ENCODE data around the gene PTPRG. TPM values are rescaled to one million over a fixed set of nuclear protein-coding genes. Genes with fewer than 3 reads are reported as not detected.

Gene PTPRG
- total RNA-seq, 2 experiments from 2014 or later = not detected

DNA sequence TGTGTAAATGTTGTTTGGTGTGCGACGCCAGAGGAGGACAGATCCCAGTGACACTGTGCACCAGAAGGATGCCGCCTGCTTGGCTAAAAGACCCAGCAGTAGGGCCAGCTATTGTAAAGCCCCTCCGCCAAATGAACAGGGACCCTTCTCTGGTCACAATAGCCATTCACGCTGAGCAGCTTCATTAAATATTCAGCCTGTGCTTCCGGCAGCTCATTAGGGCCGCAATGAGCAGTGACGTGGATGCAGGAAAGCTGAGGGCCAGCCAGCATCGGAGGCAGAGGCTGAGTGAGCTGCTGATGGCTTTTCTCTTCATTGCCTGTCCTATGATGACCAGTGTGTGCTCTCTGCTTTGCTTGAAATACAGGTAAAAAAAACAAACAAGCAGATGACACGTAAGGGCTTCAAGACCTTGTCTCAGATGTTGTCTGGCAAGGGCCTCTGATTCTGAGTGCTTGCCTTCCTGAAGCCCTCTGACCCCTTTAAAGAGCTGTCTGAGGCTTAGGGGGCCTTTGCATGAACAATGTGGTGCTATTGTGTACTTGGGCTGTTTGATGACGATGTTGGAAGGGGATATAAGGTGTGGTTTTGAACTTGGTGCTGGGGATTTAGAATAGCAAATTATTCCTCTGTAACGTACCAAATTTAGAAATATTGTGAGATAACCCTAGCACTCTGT, 681.6 kb downstream of the PTPRG start:
- ATAC-seq (no peak), DNase-seq (no peak)
- ChIA-PET CTCF (no interaction called here), POLR2A (no interaction called here)
- H3K27ac Mint-ChIP-seq = no peak overlapping the region
- H3K4me3 Mint-ChIP-seq = no peak overlapping the region
- H3K4me1 Mint-ChIP-seq (ENCODE audit: low read depth) = no peaks in the 10 kb centered on the region
- no peaks in the 10 kb centered on the region for H3K36me3 Mint-ChIP-seq (ENCODE audit: low read depth)
- H3K9me3 Mint-ChIP-seq (ENCODE audit: insufficient read depth) = no peaks in the 10 kb centered on the region
- peaks cover 1% of the 10 kb centered on the region for H3K27me3 Mint-ChIP-seq (ENCODE audit: low read depth)

DNA sequence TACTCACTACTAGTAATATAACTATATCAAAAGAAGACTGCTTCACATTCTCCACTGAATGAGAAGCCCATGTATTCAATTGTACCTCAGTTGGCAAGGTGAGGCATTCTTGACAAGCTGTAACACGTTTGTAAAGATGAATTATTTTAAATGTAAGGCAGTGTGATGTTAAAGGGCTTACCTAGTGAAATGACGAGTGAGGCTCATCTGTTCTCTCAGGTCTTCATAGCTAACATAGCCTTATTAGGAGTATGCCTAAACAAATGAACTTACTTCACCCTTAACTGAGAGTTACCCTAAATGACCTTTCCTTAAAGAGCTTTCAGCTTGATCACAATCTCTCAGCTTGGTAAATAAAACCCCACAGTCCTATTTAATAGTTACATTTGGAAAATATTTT, 684.7 kb downstream of the PTPRG start:
- Mint-ChIP-seq H3K9me3 (ENCODE audit: insufficient read depth) (no peaks in the 10 kb centered on the region), H3K27ac (no peak overlapping the region), H3K4me3 (no peak overlapping the region), H3K27me3 (ENCODE audit: low read depth) (peaks cover 1% of the 10 kb centered on the region), H3K36me3 (ENCODE audit: low read depth) (no peaks in the 10 kb centered on the region), H3K4me1 (ENCODE audit: low read depth) (no peaks in the 10 kb centered on the region)
- no peak for DNase-seq
- ATAC-seq = no peak
- ChIA-PET POLR2A (no interaction called here), CTCF (no interaction called here)

DNA sequence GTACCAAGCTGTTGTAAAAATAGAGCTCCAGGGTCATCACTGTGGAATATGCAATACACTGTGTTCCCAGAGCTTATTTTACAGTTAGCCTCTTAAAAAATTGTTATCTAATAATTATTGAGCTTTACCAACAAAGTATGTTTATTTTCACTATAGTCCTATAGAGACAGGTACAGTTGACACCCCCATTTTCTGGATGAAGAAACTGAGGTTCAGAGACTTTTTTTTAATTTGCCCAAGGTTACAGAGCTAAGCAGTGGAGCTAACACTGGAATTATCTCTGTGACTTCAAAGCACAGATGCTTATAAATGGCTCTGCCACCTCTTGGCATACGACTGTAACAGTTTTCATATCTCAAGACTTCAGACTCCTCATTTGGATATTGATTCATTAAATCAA, 685.6 kb downstream of the PTPRG start:
- Mint-ChIP-seq H3K4me1 (ENCODE audit: low read depth) (no peaks in the 10 kb centered on the region), H3K9me3 (ENCODE audit: insufficient read depth) (no peaks in the 10 kb centered on the region), H3K4me3 (no peak overlapping the region), H3K36me3 (ENCODE audit: low read depth) (no peaks in the 10 kb centered on the region), H3K27ac (no peak overlapping the region), H3K27me3 (ENCODE audit: low read depth) (peaks cover 1% of the 10 kb centered on the region)
- POLR2A ChIA-PET = no interaction called here
- ATAC-seq (no peak), DNase-seq (no peak)
- CTCF ChIA-PET = no interaction called here

DNA sequence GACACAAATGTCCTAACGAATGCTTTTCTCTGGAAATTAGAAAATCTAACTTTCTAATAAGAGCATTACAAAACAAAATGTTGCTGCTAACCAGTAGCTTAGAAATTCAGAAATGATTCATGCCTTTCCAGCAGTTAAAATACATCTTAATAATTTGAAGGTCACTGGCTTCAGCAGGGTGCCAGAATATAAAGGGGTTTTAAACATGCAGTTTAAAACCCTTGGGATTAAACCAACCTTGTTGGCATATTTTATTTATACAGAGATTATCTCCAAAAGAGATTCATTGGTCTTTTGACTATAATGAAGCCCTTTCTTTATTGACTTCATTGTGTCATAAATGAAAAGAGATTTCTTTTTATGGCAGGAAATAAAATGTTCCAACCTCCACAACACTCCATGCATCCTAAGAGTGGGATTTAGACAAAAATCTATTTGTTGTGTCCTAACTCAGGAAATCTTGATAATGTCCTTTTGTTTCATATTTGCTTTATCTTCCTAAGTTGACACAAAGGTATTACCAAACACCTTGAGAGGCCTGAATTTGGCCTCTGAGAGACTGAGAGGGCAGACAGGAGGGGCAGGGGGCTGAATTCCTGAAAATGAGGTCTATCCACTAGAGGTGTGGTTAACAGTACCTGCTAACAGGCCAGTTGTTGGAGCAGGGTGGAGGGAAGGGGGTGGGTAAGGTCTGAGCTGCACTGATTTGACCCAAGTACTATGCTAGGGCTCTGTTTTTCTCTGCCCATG, 687.5 kb downstream of the PTPRG start:
- Mint-ChIP-seq H3K27me3 (ENCODE audit: low read depth) (peaks cover 1% of the 10 kb centered on the region), H3K36me3 (ENCODE audit: low read depth) (no peaks in the 10 kb centered on the region), H3K27ac (no peak overlapping the region), H3K4me1 (ENCODE audit: low read depth) (no peaks in the 10 kb centered on the region), H3K9me3 (ENCODE audit: insufficient read depth) (no peaks in the 10 kb centered on the region), H3K4me3 (no peak overlapping the region)
- CTCF ChIA-PET = no interaction called here
- no peak for DNase-seq
- POLR2A ChIA-PET = no interaction called here
- no peak for ATAC-seq

DNA sequence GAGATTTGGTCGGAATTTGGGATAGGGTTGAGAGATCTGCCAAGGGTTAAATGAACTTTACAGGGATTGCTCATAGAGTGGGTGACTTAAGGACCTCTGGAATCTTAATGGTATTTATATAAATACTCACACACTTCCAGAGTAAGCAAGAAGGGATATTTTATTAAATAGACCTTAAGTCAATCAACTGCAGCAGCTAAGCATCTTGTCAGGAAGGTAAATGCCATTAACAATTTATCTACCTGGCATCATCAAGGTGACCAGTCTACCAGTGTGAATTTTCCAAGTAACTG, 688.1 kb downstream of the PTPRG start:
- peaks cover 1% of the 10 kb centered on the region for H3K27me3 Mint-ChIP-seq (ENCODE audit: low read depth)
- no peaks in the 10 kb centered on the region for H3K4me1 Mint-ChIP-seq (ENCODE audit: low read depth)
- ATAC-seq (no peak), DNase-seq (no peak)
- H3K4me3 Mint-ChIP-seq = no peak overlapping the region
- CTCF ChIA-PET = no interaction called here
- no peak overlapping the region for H3K27ac Mint-ChIP-seq
- H3K9me3 Mint-ChIP-seq (ENCODE audit: insufficient read depth) = no peaks in the 10 kb centered on the region
- POLR2A ChIA-PET = no interaction called here
- H3K36me3 Mint-ChIP-seq (ENCODE audit: low read depth) = no peaks in the 10 kb centered on the region

DNA sequence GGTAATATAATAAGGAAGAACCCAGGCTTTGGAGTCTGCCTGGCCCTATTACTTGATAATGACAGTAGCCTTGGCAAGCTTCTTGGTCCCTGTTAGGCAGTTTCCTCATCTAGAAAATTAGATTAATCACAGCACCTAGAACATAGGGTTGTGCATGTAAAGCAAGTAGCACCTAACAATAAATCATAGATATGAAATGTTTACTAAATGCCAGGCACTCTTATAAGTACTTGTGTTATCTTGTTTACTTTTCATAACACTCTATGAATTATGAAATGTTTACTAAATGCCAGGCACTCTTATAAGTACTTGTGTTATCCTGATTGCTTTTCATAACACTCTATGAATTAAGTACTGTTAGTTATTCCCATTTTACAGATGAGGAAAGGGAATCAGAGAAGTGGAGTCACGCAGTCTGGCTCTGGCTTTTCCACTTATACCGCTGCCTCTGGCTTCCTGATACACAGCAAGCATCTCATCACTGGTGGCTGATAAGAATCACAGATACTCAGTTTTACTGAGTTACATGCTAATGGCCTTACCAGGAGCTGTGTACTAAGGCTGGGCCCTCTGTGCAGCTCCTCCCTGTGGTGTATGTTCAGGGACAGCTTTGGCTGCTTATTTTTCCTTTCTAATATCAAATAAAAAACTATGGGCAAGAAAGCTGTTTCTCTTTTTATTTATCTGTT, 688.6 kb downstream of the PTPRG start:
- H3K9me3 Mint-ChIP-seq (ENCODE audit: insufficient read depth) = no peaks in the 10 kb centered on the region
- peaks cover 1% of the 10 kb centered on the region for H3K27me3 Mint-ChIP-seq (ENCODE audit: low read depth)
- H3K27ac Mint-ChIP-seq = no peak overlapping the region
- ChIA-PET POLR2A (no interaction called here), CTCF (no interaction called here)
- no peak for ATAC-seq
- no peaks in the 10 kb centered on the region for H3K4me1 Mint-ChIP-seq (ENCODE audit: low read depth)
- H3K4me3 Mint-ChIP-seq = no peak overlapping the region
- no peaks in the 10 kb centered on the region for H3K36me3 Mint-ChIP-seq (ENCODE audit: low read depth)
- no peak for DNase-seq

DNA sequence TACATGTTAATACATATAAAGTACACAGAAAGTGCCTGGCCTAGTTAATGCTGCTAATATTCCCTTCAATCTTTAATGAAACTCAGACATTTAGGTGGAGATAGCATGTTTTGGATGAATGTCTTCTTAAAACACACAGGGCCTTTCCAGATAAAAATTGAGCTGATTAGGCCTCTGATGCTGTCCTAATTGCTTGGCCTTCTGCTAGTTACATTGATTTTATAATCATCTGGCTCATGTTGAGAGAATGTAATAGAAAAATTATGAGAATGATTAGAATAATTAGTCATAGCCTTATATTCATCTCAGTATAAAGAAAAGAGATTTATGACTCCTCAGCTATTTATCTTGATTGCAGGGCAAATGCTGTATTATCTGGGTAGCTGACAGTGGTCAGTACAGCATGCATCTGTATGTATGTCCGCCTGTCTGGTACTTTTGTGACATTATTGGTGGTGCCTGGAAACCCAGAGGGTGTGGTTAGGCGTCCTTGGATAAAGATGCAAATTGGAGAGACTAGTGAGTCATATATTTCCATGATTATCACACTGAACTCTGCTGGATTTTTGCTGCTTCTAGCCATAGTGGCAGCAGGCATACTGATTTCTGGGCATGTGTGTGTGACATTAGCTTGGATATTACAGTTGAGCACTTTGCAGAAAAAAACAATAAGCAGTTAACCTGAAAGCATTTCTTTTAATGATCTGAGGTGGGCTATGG, 691.2 kb downstream of the PTPRG start:
- H3K27ac Mint-ChIP-seq = no peak overlapping the region
- H3K36me3 Mint-ChIP-seq (ENCODE audit: low read depth) = no peaks in the 10 kb centered on the region
- no peak for DNase-seq
- no peaks in the 10 kb centered on the region for H3K27me3 Mint-ChIP-seq (ENCODE audit: low read depth)
- POLR2A ChIA-PET = no interaction called here
- CTCF ChIA-PET = no interaction called here
- no peak for ATAC-seq
- H3K9me3 Mint-ChIP-seq (ENCODE audit: insufficient read depth) = no peaks in the 10 kb centered on the region
- no peak overlapping the region for H3K4me3 Mint-ChIP-seq
- no peaks in the 10 kb centered on the region for H3K4me1 Mint-ChIP-seq (ENCODE audit: low read depth)

DNA sequence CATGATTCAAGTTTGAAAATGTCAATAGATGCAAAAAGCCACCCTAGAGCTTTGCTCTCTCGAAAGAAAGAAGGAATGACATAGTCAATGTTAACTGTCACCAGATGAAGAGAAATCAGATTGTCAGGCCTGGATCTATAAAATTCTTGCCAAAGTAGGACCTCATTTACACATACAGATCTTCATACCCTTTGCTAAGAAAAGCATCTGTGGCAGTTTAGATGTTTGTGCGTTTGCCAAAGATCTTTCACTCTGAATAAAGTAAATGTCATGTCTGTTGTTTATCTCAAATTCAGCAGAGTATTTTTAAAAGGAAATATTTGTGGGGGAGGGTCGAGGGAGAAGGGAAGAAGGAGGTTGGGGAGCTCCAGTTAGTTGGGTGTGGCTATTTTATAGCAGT, 692.6 kb downstream of the PTPRG start:
- DNase-seq (no peak), ATAC-seq (no peak)
- ChIA-PET CTCF (no interaction called here), POLR2A (no interaction called here)
- Mint-ChIP-seq H3K9me3 (ENCODE audit: insufficient read depth) (no peaks in the 10 kb centered on the region), H3K27ac (no peak overlapping the region), H3K4me1 (ENCODE audit: low read depth) (no peaks in the 10 kb centered on the region), H3K36me3 (ENCODE audit: low read depth) (no peaks in the 10 kb centered on the region), H3K27me3 (ENCODE audit: low read depth) (no peaks in the 10 kb centered on the region), H3K4me3 (no peak overlapping the region)

DNA sequence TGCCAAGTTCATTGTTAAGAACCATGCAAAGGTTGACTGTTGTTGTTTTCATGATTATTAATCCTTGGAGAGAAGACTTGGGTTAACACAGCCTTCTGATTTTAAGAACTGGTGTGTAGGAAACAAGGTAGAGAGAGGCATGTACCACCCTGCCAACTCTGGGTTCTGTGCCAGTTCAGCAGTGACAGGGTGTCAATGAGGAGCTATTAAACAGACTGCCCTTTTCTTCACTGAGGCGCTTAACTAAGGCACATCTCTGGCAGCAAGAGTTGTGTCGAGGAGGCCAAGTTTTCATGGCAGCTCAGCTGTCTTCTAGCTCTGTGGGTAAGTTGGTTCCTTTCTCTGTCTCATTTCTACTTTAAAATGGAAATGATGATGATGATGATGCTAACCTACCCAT, 694.4 kb downstream of the PTPRG start:
- Mint-ChIP-seq H3K27ac (no peak overlapping the region), H3K36me3 (ENCODE audit: low read depth) (no peaks in the 10 kb centered on the region), H3K4me1 (ENCODE audit: low read depth) (no peaks in the 10 kb centered on the region), H3K27me3 (ENCODE audit: low read depth) (no peaks in the 10 kb centered on the region), H3K9me3 (ENCODE audit: insufficient read depth) (no peaks in the 10 kb centered on the region), H3K4me3 (no peak overlapping the region)
- no peak for ATAC-seq
- CTCF ChIA-PET = no interaction called here
- no peak for DNase-seq
- POLR2A ChIA-PET = no interaction called here

DNA sequence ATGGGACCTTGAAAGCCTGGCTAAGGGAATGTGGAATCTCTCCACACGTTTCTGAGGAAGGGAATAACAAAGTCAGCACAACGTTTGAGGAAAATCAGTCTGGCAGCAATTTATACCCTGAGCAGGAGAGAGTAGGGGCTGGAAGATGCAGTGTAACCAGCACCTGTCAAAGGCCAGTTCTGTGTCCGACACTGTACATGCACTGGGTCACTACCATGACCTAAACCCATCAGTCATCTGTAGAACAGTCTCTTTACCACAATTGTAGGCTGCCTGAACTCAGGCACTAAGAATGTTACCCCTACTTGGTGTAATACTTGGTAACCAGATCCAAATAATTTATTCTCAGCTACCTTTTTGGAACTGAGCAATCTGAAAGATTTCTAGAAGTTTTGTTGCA, 698.6 kb downstream of the PTPRG start:
- no peak for ATAC-seq
- ChIA-PET POLR2A (no interaction called here), CTCF (no interaction called here)
- Mint-ChIP-seq H3K27me3 (ENCODE audit: low read depth) (no peaks in the 10 kb centered on the region), H3K36me3 (ENCODE audit: low read depth) (no peaks in the 10 kb centered on the region), H3K27ac (no peak overlapping the region), H3K4me3 (no peak overlapping the region), H3K4me1 (ENCODE audit: low read depth) (no peaks in the 10 kb centered on the region), H3K9me3 (ENCODE audit: insufficient read depth) (peaks cover 3% of the 10 kb centered on the region)
- no peak for DNase-seq

DNA sequence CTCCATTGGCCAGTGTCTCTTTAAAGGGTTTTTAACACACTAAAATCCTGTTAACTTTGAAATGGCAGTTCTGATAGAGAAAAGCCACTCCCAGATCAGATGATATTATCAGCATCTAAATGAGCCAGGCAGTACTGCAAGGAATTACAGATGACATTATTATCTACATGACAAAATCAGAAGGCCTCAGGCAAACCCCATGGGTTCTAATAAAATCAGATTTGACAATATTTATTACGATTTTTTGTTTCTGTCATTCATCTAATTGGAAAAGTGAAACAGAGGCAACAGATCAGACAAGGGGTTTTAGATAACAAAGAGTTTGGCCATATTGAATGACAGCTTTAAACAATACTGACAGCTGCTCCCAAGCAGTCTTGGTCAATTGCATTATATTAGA, 699.3 kb downstream of the PTPRG start:
- no peak for DNase-seq
- no peaks in the 10 kb centered on the region for H3K4me1 Mint-ChIP-seq (ENCODE audit: low read depth)
- ChIA-PET POLR2A (no interaction called here), CTCF (no interaction called here)
- H3K36me3 Mint-ChIP-seq (ENCODE audit: low read depth) = no peaks in the 10 kb centered on the region
- H3K9me3 Mint-ChIP-seq (ENCODE audit: insufficient read depth) = peaks cover 4% of the 10 kb centered on the region
- H3K27ac Mint-ChIP-seq = no peak overlapping the region
- no peak for ATAC-seq
- H3K27me3 Mint-ChIP-seq (ENCODE audit: low read depth) = no peaks in the 10 kb centered on the region
- H3K4me3 Mint-ChIP-seq = no peak overlapping the region

DNA sequence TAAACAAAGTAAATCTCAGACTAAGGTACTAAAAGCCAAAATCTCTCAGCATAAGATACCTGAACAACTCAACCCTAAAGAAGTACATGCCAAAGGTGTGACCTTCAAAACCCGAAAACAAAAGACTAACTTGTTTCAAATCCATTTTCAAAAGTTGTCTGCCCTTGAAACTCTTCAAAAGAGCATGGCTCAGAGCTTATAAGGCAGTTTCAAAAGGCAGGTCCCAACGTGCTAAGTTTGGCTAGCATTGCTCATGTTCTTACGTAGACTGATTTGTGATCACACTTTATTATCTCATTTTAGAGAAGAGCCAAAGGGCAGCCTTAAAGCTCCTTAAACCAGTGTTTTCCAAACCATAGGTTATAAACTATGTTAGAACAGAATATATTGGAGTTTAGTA, 699.8 kb downstream of the PTPRG start:
- Mint-ChIP-seq H3K4me3 (no peak overlapping the region), H3K4me1 (ENCODE audit: low read depth) (no peaks in the 10 kb centered on the region), H3K36me3 (ENCODE audit: low read depth) (no peaks in the 10 kb centered on the region), H3K27me3 (ENCODE audit: low read depth) (no peaks in the 10 kb centered on the region), H3K27ac (no peak overlapping the region), H3K9me3 (ENCODE audit: insufficient read depth) (peaks cover 4% of the 10 kb centered on the region)
- CTCF ChIA-PET = no interaction called here
- no peak for DNase-seq
- POLR2A ChIA-PET = no interaction called here
- no peak for ATAC-seq

Measured in activated CD8-positive, alpha-beta T cell treated with anti-CD3 and anti-CD28 coated beads, Interleukin-2, amount 10 ng/mL, durations not matched to agents 7 days and 5 days (primary cell).